Duodenal mucosa (tissue), 2 donors: ENCODE data around the gene ANAPC7.

ENCODE experiments used
- H3K27ac ChIP-seq: one replicate; pipeline ENCODE4 v1.7.0; 2013; ENCODE audit warnings: low read depth, low read length
- H3K27me3 ChIP-seq, 2 donors: one replicate each; pipeline ENCODE4 v1.7.0; 2013; ENCODE audit warnings: low read length in 2 of 2, control low read depth in 1 of 2; ENCODE audit not compliant: insufficient read depth in 2 of 2, control insufficient read depth in 1 of 2
- H3K36me3 ChIP-seq, 2 donors: one replicate each; pipeline ENCODE4 v1.7.0; 2013; ENCODE audit warnings: low read length in 2 of 2, control low read depth in 1 of 2; ENCODE audit not compliant: insufficient read depth in 2 of 2, control insufficient read depth in 1 of 2
- H3K4me1 ChIP-seq, 2 donors: one replicate each; pipeline ENCODE4 v1.7.0; 2013; ENCODE audit warnings: low read length in 2 of 2, control low read depth in 1 of 2; ENCODE audit not compliant: insufficient read depth in 2 of 2, control insufficient read depth in 1 of 2
- H3K4me3 ChIP-seq, 2 donors: one replicate each; pipeline ENCODE4 v1.7.0; 2013; ENCODE audit warnings: low read length in 2 of 2, low read depth in 1 of 2
- H3K9ac ChIP-seq, 2 donors: one replicate each; pipeline ENCODE4 v1.7.0; 2013; ENCODE audit warnings: low read length in 2 of 2, low read depth in 1 of 2
- H3K9me3 ChIP-seq, 2 donors: one replicate each; pipeline ENCODE4 v1.7.0; 2013; ENCODE audit warnings: low read length in 2 of 2, control low read depth in 1 of 2; ENCODE audit not compliant: control insufficient read depth in 1 of 2

Gene ANAPC7

GRCh38 chr12:110349096-110349495 is 54.4 kb downstream of the ANAPC7 start:
- no peak overlapping the region for H3K4me3 ChIP-seq
- H3K27ac ChIP-seq, result no peak overlapping the region
- peaks cover 56 to 69% of the 10 kb centered on the region in 2 donors for H3K36me3 ChIP-seq
- H3K27me3 ChIP-seq, result no peaks in the 10 kb centered on the region
- no peaks in the 10 kb centered on the region for H3K9me3 ChIP-seq
- H3K9ac ChIP-seq, result no peak overlapping the region
- H3K4me1 ChIP-seq, result no peaks in the 10 kb centered on the region

- H3K36me3 ChIP-seq, result peaks cover 61 to 74% of the 10 kb centered on the region in 2 donors
- H3K9me3 ChIP-seq, result no peaks in the 10 kb centered on the region
- no peak overlapping the region for H3K4me3 ChIP-seq
- no peak overlapping the region for H3K27ac ChIP-seq
- no peaks in the 10 kb centered on the region for H3K27me3 ChIP-seq
- H3K9ac ChIP-seq, result no peak overlapping the region
- H3K4me1 ChIP-seq, result no peaks in the 10 kb centered on the region
Measured at GRCh38 chr12:110348431-110349059, 55.0 kb downstream of the ANAPC7 start.

- Histone ChIP-seq H3K27ac (no peak overlapping the region), H3K27me3 (no peaks in the 10 kb centered on the region), H3K9ac (no peak overlapping the region), H3K4me1 (no peaks in the 10 kb centered on the region), H3K9me3 (no peaks in the 10 kb centered on the region), H3K36me3 (peaks cover 64 to 82% of the 10 kb centered on the region in 2 donors), H3K4me3 (no peak overlapping the region)
Measured at GRCh38 chr12:110347767-110348166, 55.7 kb downstream of the ANAPC7 start.

DNA sequence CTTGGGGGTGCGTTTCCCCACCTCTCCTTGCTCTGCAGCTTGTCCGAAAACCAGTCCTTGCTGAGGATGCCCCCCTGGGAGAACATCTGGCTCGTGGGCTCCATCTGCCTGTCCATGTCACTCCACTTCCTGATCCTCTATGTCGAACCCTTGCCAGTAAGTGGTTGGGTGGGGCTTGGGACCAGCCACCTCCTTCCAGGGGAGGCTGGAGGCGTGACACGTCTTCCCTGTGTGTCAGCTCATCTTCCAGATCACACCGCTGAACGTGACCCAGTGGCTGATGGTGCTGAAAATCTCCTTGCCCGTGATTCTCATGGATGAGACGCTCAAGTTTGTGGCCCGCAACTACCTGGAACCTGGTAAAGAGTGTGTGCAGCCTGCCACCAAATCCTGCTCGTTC is 57.5 kb downstream of the ANAPC7 start:
- H3K27ac ChIP-seq, result no peak overlapping the region

GRCh38 chr12:110345176-110345661 is 58.3 kb downstream of the ANAPC7 start:
- Histone ChIP-seq H3K9me3 (no peaks in the 10 kb centered on the region), H3K27me3 (no peaks in the 10 kb centered on the region), H3K36me3 (peaks cover 69 to 98% of the 10 kb centered on the region in 2 donors), H3K4me3 (no peak overlapping the region), H3K9ac (no peak overlapping the region), H3K4me1 (no peaks in the 10 kb centered on the region), H3K27ac (no peak overlapping the region)

More for the DNA sequence above, 57.5 kb downstream of the ANAPC7 start:
- H3K9ac ChIP-seq, result no peak overlapping the region
- H3K36me3 ChIP-seq, result peaks cover 71 to 97% of the 10 kb centered on the region in 2 donors
- no peak overlapping the region for H3K4me3 ChIP-seq
- no peaks in the 10 kb centered on the region for H3K27me3 ChIP-seq
- no peaks in the 10 kb centered on the region for H3K9me3 ChIP-seq
- no peaks in the 10 kb centered on the region for H3K4me1 ChIP-seq

DNA sequence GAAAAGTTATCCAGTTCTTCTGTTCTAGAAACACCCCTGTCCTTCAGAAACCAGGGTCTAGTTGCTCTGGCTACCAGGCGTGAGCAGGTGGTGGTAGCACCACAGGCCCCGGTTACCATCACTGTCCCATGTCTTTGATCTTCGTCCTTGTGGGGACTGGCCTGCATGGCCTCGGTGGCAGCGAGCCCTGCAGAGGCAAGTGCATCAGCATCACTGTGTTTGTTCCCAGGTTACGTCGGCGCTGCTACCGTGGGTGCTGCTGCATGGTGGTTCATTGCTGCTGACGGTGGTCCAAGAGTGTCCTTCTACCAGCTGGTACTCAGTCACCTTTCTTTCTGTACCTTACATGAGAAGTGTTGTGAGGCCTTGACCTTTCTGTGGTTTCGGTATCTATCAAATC is 58.9 kb downstream of the ANAPC7 start:
- Histone ChIP-seq H3K9me3 (no peaks in the 10 kb centered on the region), H3K36me3 (peaks cover 69 to 98% of the 10 kb centered on the region in 2 donors), H3K27ac (no peak overlapping the region), H3K9ac (no peak overlapping the region), H3K4me3 (no peak overlapping the region), H3K27me3 (no peaks in the 10 kb centered on the region), H3K4me1 (no peaks in the 10 kb centered on the region)

GRCh38 chr12:110343736-110344555 is 59.6 kb downstream of the ANAPC7 start:
- H3K27ac ChIP-seq, result no peak overlapping the region
- H3K9me3 ChIP-seq, result no peaks in the 10 kb centered on the region
- no peak overlapping the region for H3K9ac ChIP-seq
- peaks cover 0 to 6% of the 10 kb centered on the region in 2 donors for H3K4me1 ChIP-seq
- no peak overlapping the region for H3K4me3 ChIP-seq
- H3K36me3 ChIP-seq, result peaks cover 68 to 98% of the 10 kb centered on the region in 2 donors
- no peaks in the 10 kb centered on the region for H3K27me3 ChIP-seq

DNA sequence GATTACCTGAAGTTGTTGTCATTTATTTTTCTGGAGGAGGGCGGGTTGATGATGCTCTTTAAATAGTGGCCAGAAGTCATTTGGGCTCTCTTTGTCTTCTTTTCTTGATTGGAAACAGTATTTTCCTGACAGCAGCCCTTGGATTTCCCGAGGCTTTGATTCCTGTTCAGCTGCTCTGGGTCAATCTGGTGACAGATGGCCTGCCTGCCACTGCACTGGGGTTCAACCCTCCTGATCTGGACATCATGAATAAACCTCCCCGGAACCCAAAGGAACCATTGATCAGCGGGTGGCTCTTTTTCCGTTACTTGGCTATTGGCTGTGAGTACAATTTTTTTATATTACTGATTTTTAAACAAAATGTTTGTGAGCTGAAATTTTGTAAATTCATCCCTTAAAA is 60.4 kb downstream of the ANAPC7 start:
- no peak overlapping the region for H3K9ac ChIP-seq
- H3K4me3 ChIP-seq, result no peak overlapping the region
- H3K4me1 ChIP-seq, result peaks cover 4 to 11% of the 10 kb centered on the region in 2 donors
- H3K27me3 ChIP-seq, result no peaks in the 10 kb centered on the region
- H3K36me3 ChIP-seq, result peaks cover 69 to 98% of the 10 kb centered on the region in 2 donors
- no peaks in the 10 kb centered on the region for H3K9me3 ChIP-seq
- no peak overlapping the region for H3K27ac ChIP-seq

DNA sequence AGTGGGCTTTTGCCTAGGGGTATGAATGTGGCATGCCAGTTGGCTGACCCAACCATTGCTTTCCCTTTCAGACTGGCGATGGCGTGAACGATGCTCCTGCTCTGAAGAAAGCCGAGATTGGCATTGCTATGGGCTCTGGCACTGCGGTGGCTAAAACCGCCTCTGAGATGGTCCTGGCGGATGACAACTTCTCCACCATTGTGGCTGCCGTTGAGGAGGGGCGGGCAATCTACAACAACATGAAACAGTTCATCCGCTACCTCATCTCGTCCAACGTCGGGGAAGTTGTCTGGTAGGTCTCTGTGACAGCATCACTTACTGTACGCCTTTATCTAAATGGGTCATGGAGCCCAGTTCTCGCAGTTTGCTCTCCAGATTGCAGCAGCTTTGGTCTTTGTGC is 61.4 kb downstream of the ANAPC7 start:
- peaks cover 69 to 98% of the 10 kb centered on the region in 2 donors for H3K36me3 ChIP-seq
- H3K27ac ChIP-seq, result no peak overlapping the region
- H3K9ac ChIP-seq, result no peak overlapping the region

DNA sequence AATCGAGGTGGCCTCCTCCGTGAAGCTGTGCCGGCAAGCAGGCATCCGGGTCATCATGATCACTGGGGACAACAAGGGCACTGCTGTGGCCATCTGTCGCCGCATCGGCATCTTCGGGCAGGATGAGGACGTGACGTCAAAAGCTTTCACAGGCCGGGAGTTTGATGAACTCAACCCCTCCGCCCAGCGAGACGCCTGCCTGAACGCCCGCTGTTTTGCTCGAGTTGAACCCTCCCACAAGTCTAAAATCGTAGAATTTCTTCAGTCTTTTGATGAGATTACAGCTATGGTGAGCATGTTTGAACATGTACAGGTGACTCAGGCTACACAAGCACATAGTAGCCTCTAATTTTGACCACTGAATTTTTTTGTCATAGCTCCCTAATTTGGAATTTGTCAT is 62.8 kb downstream of the ANAPC7 start:
- Histone ChIP-seq H3K4me1 (peaks cover 4 to 11% of the 10 kb centered on the region in 2 donors), H3K27ac (no peak overlapping the region), H3K9me3 (no peaks in the 10 kb centered on the region), H3K27me3 (no peaks in the 10 kb centered on the region), H3K9ac (no peak overlapping the region), H3K36me3 (peaks cover 77 to 100% of the 10 kb centered on the region in 2 donors), H3K4me3 (no peak overlapping the region)

More for the DNA sequence above, 61.4 kb downstream of the ANAPC7 start:
- Histone ChIP-seq H3K4me3 (no peak overlapping the region), H3K27me3 (no peaks in the 10 kb centered on the region), H3K4me1 (peaks cover 4 to 11% of the 10 kb centered on the region in 2 donors), H3K9me3 (no peaks in the 10 kb centered on the region)
